ENCODE results near the gene AQP7. TPM values are rescaled to one million over a fixed set of nuclear protein-coding genes. Genes with fewer than 3 reads are reported as not detected.
A peak's percentile ranks its signal among the peaks of the same experiment; 100 is the strongest.
"Not testable (repeated sequence)": the region's sequence is repeated elsewhere in the genome, so short reads cannot be mapped to it uniquely, and the experiment has no call there.

AQP7 gene
- polyA plus RNA-seq, 4 donors: 2.5 to 28.0 (median 18.7) TPM

- not testable (repeated sequence) for DNase-seq (ENCODE audit: low read depth in 4 of 4, low spot score in 3 of 4)
These were observed 3.3 kb downstream of the AQP7 start for GRCh38 chr9:33399047-33399446.

- not testable (repeated sequence) for DNase-seq (ENCODE audit: low read depth in 4 of 4, low spot score in 3 of 4)
These were observed 4.6 kb downstream of the AQP7 start for GRCh38 chr9:33397801-33398200.

- peak in 1 of 4 donors; percentile 39 for DNase-seq (ENCODE audit: low read depth in 4 of 4, low spot score in 3 of 4)
These were observed 7.0 kb downstream of the AQP7 start for GRCh38 chr9:33395159-33395879.

GRCh38 chr9:33393986-33394385 is 8.4 kb downstream of the AQP7 start:
- not testable (repeated sequence) for DNase-seq (ENCODE audit: low read depth in 4 of 4, low spot score in 3 of 4)

- no peak for DNase-seq (ENCODE audit: low read depth in 4 of 4, low spot score in 3 of 4)
These were observed 8.8 kb downstream of the AQP7 start for GRCh38 chr9:33393581-33393980.

- DNase-seq (ENCODE audit: low read depth in 4 of 4, low spot score in 3 of 4): not testable (repeated sequence)
These were observed 9.8 kb downstream of the AQP7 start for GRCh38 chr9:33392591-33393021.

GRCh38 chr9:33391111-33391771 is 11.1 kb downstream of the AQP7 start:
- peak in 2 of 4 donors; percentile 60 to 74 for DNase-seq (ENCODE audit: low read depth in 4 of 4, low spot score in 3 of 4)

- no peak for DNase-seq (ENCODE audit: low read depth in 4 of 4, low spot score in 3 of 4)
These were observed 14.0 kb downstream of the AQP7 start for GRCh38 chr9:33388110-33388994.

GRCh38 chr9:33386998-33387397 is 15.4 kb downstream of the AQP7 start:
- not testable (repeated sequence) for DNase-seq (ENCODE audit: low read depth in 4 of 4, low spot score in 3 of 4)

- not testable (repeated sequence) for DNase-seq (ENCODE audit: low read depth in 4 of 4, low spot score in 3 of 4)
These were observed 15.7 kb downstream of the AQP7 start for GRCh38 chr9:33386641-33386996.

GRCh38 chr9:33385979-33386640 is 16.3 kb downstream of the AQP7 start:
- DNase-seq (ENCODE audit: low read depth in 4 of 4, low spot score in 3 of 4): not testable (repeated sequence)

GRCh38 chr9:33385536-33385935 is 16.8 kb downstream of the AQP7 start:
- DNase-seq (ENCODE audit: low read depth in 4 of 4, low spot score in 3 of 4): not testable (repeated sequence)

GRCh38 chr9:33383396-33383795 is 19.0 kb downstream of the AQP7 start:
- not testable (repeated sequence) for DNase-seq (ENCODE audit: low read depth in 4 of 4, low spot score in 3 of 4)

GRCh38 chr9:33382397-33382796 is 20.0 kb downstream of the AQP7 start:
- not testable (repeated sequence) for DNase-seq (ENCODE audit: low read depth in 4 of 4, low spot score in 3 of 4)

GRCh38 chr9:33381231-33381791 is 21.1 kb downstream of the AQP7 start:
- DNase-seq (ENCODE audit: low read depth in 4 of 4, low spot score in 3 of 4): no peak

- DNase-seq (ENCODE audit: low read depth in 4 of 4, low spot score in 3 of 4): no peak
These were observed 21.8 kb downstream of the AQP7 start for GRCh38 chr9:33380390-33381094.

- DNase-seq (ENCODE audit: low read depth in 4 of 4, low spot score in 3 of 4): no peak
These were observed 22.5 kb downstream of the AQP7 start for GRCh38 chr9:33379666-33380389.

GRCh38 chr9:33378121-33378795 is 24.1 kb downstream of the AQP7 start:
- no peak for DNase-seq (ENCODE audit: low read depth in 4 of 4, low spot score in 3 of 4)

Measured in left renal pelvis (tissue), 4 donors.